Retinal pigment epithelial cell (primary cell): ENCODE results near the gene YIPF1.

Experiments used
- DNase-seq: peaks from one replicate; pipeline ENCODE4 v3.0.0-alpha.2; 2010; ENCODE audit warnings: low read depth
- H3K4me3 ChIP-seq: 2 replicates; pipeline ENCODE4 v1.5.1; 2011; ENCODE audit warnings: mild to moderate bottlenecking, low read length, control low read depth, moderate library complexity
- CTCF ChIP-seq: conservative IDR thresholded peaks from 2 replicates; pipeline ENCODE4 v1.5.1; 2011; ENCODE audit warnings: low read depth, low read length, control low read depth, inconsistent platforms

The YIPF1 gene

GRCh38 chr1:53929246-53929960 lies 39.8 kb upstream of the YIPF1 start:
- DNase-seq = no peak
- no peak overlapping the region for H3K4me3 ChIP-seq
- TF ChIP-seq CTCF = no peak

- TF ChIP-seq CTCF = no peak
- DNase-seq = no peak
- H3K4me3 ChIP-seq = no peak overlapping the region
Measured at GRCh38 chr1:53927376-53927881, 37.8 kb upstream of the YIPF1 start.

GRCh38 chr1:53919675-53920066 lies 30.1 kb upstream of the YIPF1 start:
- no peak for TF ChIP-seq CTCF
- no peak for DNase-seq
- no peak overlapping the region for H3K4me3 ChIP-seq

GRCh38 chr1:53918343-53918742 lies 28.7 kb upstream of the YIPF1 start:
- DNase-seq = no peak
- TF ChIP-seq CTCF = no peak
- no peak overlapping the region for H3K4me3 ChIP-seq

GRCh38 chr1:53913352-53914033 lies 23.9 kb upstream of the YIPF1 start:
- H3K4me3 ChIP-seq = no peak overlapping the region
- DNase-seq = no peak
- TF ChIP-seq CTCF = no peak

GRCh38 chr1:53911442-53911841 lies 21.8 kb upstream of the YIPF1 start:
- no peak overlapping the region for H3K4me3 ChIP-seq
- DNase-seq = no peak
- no peak for TF ChIP-seq CTCF

GRCh38 chr1:53909946-53910345 lies 20.3 kb upstream of the YIPF1 start:
- no peak overlapping the region for H3K4me3 ChIP-seq
- no peak for DNase-seq
- TF ChIP-seq CTCF = no peak
